ENCODE results near the gene IGFBP5.

DNA sequence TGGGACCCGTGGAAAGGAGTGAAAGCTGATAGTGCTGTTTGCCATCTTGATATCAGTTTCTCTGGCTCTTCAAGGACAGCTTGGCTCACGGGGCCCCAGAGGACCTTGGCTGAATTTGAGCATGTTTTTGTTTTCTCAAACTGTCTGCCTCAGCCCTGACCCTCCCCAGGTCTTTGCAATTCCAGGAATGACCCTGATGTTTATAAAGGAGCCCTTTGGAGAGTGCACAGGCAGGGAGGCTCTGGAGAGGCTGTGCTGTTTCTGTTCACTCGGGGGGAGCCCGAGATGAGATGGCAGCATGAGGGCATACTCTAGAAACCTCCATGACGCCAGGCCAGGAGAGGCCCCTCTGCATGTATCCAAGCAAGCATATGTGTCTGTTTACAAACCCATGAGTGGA, 45.8 kb downstream of the IGFBP5 start:
- TF ChIP-seq, protein P1, sequence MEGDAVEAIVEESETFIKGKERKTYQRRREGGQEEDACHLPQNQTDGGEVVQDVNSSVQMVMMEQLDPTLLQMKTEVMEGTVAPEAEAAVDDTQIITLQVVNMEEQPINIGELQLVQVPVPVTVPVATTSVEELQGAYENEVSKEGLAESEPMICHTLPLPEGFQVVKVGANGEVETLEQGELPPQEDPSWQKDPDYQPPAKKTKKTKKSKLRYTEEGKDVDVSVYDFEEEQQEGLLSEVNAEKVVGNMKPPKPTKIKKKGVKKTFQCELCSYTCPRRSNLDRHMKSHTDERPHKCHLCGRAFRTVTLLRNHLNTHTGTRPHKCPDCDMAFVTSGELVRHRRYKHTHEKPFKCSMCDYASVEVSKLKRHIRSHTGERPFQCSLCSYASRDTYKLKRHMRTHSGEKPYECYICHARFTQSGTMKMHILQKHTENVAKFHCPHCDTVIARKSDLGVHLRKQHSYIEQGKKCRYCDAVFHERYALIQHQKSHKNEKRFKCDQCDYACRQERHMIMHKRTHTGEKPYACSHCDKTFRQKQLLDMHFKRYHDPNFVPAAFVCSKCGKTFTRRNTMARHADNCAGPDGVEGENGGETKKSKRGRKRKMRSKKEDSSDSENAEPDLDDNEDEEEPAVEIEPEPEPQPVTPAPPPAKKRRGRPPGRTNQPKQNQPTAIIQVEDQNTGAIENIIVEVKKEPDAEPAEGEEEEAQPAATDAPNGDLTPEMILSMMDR (conservative IDR thresholded peaks at IDR 0.05; ENCODE audit: low read length), result no peak
- TF ChIP-seq EZH2phosphoT487 (IDR thresholded peaks at IDR 0.05; ENCODE audit: borderline replicate concordance, low read depth, low read length), result no peak
